Thoracic aorta (tissue), 2 donors: ENCODE measurements around the gene EMC9. TPM values are rescaled to one million over a fixed set of nuclear protein-coding genes. Genes with fewer than 3 reads are reported as not detected.
A peak's percentile ranks its signal among the peaks of the same experiment; 100 is the strongest.

ENCODE experiments used
- ATAC-seq: fragments of 150-250 bp; one replicate; pipeline ENCODE4 v1.8.0; 2017; ENCODE audit warnings: low read depth; ENCODE audit not compliant: insufficient number of reproducible peaks, low FRiP score
- DNase-seq: peaks from one replicate; pipeline ENCODE4 v3.0.0-alpha.2; 2020; ENCODE audit warnings: low spot score
- H3K27ac ChIP-seq, 2 donors: fragments of 200-600 bp; sonication (generic); 1 replicate in 1 of 2; 2 replicates in 1 of 2; pipeline ENCODE4 v1.5.1; 2016; ENCODE audit warnings: mild to moderate bottlenecking in 2 of 2, moderate library complexity in 2 of 2
- H3K27me3 ChIP-seq: fragments of 200-600 bp; sonication (generic); replicated peaks from 2 replicates; pipeline ENCODE4 v1.6.0; 2016; ENCODE audit warnings: mild to moderate bottlenecking; ENCODE audit not compliant: insufficient read depth
- H3K36me3 ChIP-seq: fragments of 200-600 bp; sonication (generic); one replicate; pipeline ENCODE4 v1.5.1; 2016
- H3K4me1 ChIP-seq, 2 donors: fragments of 200-600 bp; sonication (generic); 1 replicate in 1 of 2; 2 replicates in 1 of 2; pipeline versions ENCODE4 v1.5.1 to v1.6.0; 2016; ENCODE audit warnings: low read depth in 2 of 2, mild to moderate bottlenecking in 1 of 2; ENCODE audit not compliant: control insufficient read depth in 1 of 2
- H3K4me3 ChIP-seq: fragments of 200-600 bp; sonication (generic); 2 replicates; pipeline ENCODE4 v1.5.1; 2016; ENCODE audit warnings: mild to moderate bottlenecking
- H3K9me3 ChIP-seq: fragments of 200-600 bp; sonication (generic); 2 replicates; pipeline ENCODE4 v1.5.1; 2016
- total RNA-seq, 2 donors: library from RNA; depleted of rRNA; stranded (reverse); fragments of >200 nt; gene quantifications; one replicate each; pipeline versions ENCODE4 v1.1.0 to v1.2.3, GENCODE V29; 2016
- TF ChIP-seq, protein P1 (sequence below): fragments of 200-600 bp; sonication (generic); IDR thresholded peaks from one replicate; pipeline ENCODE4 v1.5.1; 2019; ENCODE audit warnings: antibody characterized with exemption

Gene EMC9
- total RNA-seq, 2 donors from 2014 or later = 4.9 to 18.6 TPM

DNA sequence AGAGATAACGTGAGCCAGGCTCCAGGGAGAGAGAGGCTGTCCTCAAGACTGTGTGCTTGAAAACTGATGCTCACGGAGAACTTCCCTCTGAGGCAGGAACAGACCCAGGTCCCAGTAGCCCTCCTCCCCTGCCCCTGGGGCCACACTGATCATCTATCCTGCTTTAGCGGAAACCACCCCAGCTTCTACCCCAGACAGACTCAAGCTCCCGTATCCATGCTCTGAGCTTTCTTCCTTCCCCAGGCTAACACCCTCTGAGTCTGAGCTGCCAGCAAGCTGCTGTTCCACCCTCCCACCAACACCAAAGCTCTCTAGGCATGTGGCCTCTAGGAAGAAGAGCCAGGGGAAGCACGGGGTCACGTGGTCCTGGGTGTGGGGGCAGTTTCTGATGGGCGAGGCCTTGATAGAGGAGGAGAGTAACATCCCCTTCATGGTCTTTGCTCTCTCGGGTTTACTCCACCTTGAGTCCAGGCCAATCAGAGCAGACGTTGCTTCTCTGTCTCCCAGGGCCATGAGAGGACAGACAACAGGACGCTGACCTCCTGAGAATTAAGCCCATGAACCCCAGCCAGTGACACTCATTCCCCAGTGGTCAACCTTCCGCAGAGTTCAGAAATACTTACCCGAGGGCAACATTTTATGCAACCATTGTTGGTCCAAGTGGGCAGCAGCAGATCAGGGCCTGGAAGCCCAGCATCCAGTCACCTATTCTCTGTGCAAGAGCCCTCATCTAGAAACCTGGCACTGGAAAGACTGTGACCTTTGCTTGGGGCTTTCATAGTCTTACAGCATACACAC is 45.9 kb downstream of the EMC9 start:
- Histone ChIP-seq H3K9me3 (no peaks in the 10 kb centered on the region), H3K27me3 (no peaks in the 10 kb centered on the region), H3K4me1 (peaks cover 9 to 25% of the 10 kb centered on the region in 2 donors), H3K27ac (peak overlapping the region; percentile 92), H3K36me3 (no peaks in the 10 kb centered on the region), H3K4me3 (peak overlapping the region; percentile 99)
- TF ChIP-seq, protein P1, sequence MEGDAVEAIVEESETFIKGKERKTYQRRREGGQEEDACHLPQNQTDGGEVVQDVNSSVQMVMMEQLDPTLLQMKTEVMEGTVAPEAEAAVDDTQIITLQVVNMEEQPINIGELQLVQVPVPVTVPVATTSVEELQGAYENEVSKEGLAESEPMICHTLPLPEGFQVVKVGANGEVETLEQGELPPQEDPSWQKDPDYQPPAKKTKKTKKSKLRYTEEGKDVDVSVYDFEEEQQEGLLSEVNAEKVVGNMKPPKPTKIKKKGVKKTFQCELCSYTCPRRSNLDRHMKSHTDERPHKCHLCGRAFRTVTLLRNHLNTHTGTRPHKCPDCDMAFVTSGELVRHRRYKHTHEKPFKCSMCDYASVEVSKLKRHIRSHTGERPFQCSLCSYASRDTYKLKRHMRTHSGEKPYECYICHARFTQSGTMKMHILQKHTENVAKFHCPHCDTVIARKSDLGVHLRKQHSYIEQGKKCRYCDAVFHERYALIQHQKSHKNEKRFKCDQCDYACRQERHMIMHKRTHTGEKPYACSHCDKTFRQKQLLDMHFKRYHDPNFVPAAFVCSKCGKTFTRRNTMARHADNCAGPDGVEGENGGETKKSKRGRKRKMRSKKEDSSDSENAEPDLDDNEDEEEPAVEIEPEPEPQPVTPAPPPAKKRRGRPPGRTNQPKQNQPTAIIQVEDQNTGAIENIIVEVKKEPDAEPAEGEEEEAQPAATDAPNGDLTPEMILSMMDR = no peak
- no peak for ATAC-seq
- no peak for DNase-seq

DNA sequence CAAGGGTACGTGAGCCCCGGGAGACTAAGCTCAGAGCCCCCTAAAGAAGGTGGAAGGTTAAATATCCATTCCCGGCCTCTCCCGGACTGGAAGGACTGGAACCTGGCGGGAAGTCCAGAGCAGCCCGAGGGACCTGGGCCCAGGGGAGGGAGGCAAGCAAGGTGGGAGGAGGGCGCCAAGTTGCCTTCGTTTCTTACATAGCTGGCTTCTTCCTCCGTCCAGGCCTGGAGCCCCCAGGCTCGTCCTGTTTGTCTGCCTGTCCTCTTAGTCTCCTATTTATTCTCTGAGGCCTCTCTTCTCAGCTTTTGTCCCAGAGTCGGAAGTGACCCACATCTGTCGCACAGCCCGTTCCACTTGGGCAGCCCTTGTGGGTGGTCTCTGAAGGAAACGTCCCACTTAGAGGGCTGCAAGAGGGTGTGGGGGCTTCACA is 46.5 kb downstream of the EMC9 start:
- no peak for ATAC-seq
- Histone ChIP-seq H3K9me3 (no peaks in the 10 kb centered on the region), H3K4me1 (peaks cover 9 to 25% of the 10 kb centered on the region in 2 donors), H3K4me3 (peak overlapping the region; percentile 99), H3K27ac (peak overlapping the region; percentile 92), H3K36me3 (no peaks in the 10 kb centered on the region), H3K27me3 (no peaks in the 10 kb centered on the region)
- TF ChIP-seq, protein P1 = no peak
- DNase-seq = no peak

DNA sequence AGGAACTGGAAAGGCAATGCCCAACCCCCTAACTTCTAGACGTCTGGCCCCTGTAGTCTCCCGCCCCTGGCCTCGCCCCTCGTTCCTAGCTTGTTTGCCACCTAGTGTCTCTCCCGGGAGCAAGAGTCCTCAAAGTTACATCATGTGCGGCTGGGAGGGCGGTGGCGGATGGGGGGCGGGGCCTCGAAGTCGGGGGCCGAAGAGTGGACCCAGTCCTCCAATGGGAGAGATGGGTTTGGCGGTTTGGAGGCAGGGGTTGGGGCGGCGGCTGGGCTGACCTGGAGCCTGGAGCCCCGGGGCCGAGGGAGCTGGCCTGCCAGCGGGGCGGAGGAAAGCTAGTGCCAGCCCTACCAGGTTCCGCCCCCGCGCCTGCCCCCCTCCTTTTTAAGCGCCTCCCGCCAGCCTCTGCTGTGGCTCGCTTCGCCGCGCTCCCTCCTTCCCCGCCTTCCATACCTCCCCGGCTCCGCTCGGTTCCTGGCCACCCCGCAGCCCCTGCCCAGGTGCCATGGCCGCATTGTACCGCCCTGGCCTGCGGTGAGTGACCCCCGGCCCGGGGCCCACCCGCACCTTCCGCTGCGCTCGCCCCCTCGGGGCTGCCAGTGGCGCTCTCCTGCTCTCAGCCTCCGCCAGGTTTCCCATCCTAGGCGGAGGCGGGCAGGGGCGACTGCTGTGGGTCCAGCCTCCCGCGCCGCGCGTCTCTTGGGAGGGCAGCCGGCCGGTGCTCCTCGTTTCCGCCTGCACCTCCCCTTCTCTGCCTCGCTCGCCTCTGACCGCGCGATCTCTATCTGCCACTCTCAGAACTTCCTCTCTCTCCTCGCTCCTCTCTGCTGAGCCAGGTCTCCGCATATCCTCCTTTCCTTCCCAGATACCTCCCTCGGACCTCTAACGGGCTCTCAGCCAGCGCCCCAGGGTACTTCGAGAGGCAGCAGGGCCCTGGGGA is 47.2 kb downstream of the EMC9 start, which contains the start of gene PCK2:
Gene PCK2 (plus strand): TSS at position 411 of the 940 bp plus-strand sequence. CDS start 95 bp downstream, at position 506.
- Histone ChIP-seq H3K9me3 (no peaks in the 10 kb centered on the region), H3K27me3 (no peaks in the 10 kb centered on the region), H3K4me3 (peak within 1 kb of the TSS; percentile 99), H3K27ac (peak within 1 kb of the TSS; percentile 92), H3K4me1 (peaks cover 9 to 25% of the 10 kb centered on the region in 2 donors), H3K36me3 (no peaks in the 10 kb centered on the region)
- TF ChIP-seq, protein P1 = peak; percentile 9
- ATAC-seq (peak; percentile 68), DNase-seq (peak; percentile 74)

DNA sequence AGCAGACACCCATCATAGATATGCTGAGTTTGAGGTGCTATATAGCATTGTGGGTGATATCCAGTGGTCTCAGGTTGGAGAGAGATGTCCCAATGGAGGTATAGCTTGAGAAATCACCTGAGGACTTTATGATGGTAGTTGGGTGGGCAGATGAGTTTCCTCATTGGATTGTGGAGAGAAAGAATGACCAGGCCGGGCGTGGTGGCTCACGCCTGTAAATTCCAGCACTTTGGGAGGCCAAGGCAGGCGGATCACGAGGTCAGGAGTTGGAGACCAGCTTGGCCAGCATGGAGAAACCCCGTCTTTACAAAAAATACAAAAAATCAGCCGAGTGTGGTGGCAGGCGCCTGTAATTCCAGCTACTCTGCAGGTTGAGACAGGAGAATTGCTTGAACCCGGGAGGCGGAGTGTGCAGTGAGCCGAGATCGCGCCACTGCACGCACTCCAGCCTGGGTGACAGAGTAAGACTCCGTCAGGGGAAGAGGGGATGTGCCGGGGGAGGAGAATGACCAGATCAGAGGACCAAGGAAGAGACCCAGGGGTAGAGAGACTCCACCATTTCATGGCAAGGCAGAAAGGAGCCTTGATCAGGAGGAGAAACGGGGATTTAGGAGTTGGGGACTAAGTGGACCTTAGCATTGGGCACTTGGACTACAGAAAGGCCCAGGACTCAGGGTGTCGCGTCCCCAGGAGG is 48.0 kb downstream of the EMC9 start:
- H3K27me3 ChIP-seq = no peaks in the 10 kb centered on the region
- no peaks in the 10 kb centered on the region for H3K9me3 ChIP-seq
- peak overlapping the region; percentile 99 for H3K4me3 ChIP-seq
- TF ChIP-seq, protein P1 = no peak
- ATAC-seq = peak; percentile 21
- H3K36me3 ChIP-seq = no peaks in the 10 kb centered on the region
- H3K27ac ChIP-seq = peak overlapping the region; percentile 92
- DNase-seq = no peak
- H3K4me1 ChIP-seq = peaks cover 9 to 25% of the 10 kb centered on the region in 2 donors
